ENCODE measurements around the gene BCL7A.
A peak's percentile ranks its signal among the peaks of the same experiment; 100 is the strongest.

The BCL7A gene

GRCh38 chr12:122079532-122080081 lies 57.9 kb downstream of the BCL7A start:
- DNase-seq = no peak

- DNase-seq = no peak
Observed at GRCh38 chr12:122080149-122081082, 58.7 kb downstream of the BCL7A start.

- no peak for DNase-seq
Observed at GRCh38 chr12:122081083-122081696, 59.5 kb downstream of the BCL7A start.

GRCh38 chr12:122081697-122082221 lies 60.1 kb downstream of the BCL7A start:
- peak; percentile 69 for DNase-seq

GRCh38 chr12:122082621-122083356 lies 61.1 kb downstream of the BCL7A start:
- no peak for DNase-seq

- DNase-seq = no peak
Observed at GRCh38 chr12:122084857-122085405, 63.2 kb downstream of the BCL7A start.

- DNase-seq = no peak
Observed at GRCh38 chr12:122085591-122085990, 63.9 kb downstream of the BCL7A start.

GRCh38 chr12:122086116-122086515 lies 64.4 kb downstream of the BCL7A start:
- DNase-seq = no peak

- no peak for DNase-seq
Observed at GRCh38 chr12:122086641-122087285, 65.1 kb downstream of the BCL7A start.

GRCh38 chr12:122087431-122088178 lies 65.9 kb downstream of the BCL7A start:
- DNase-seq = no peak

GRCh38 chr12:122088179-122088810 lies 66.6 kb downstream of the BCL7A start:
- no peak for DNase-seq

- no peak for DNase-seq
Observed at GRCh38 chr12:122089077-122089476, 67.4 kb downstream of the BCL7A start.

GRCh38 chr12:122090759-122091515 lies 69.3 kb downstream of the BCL7A start:
- DNase-seq = no peak

- DNase-seq = no peak
Observed at GRCh38 chr12:122093098-122093883, 71.6 kb downstream of the BCL7A start.

- DNase-seq = no peak
Observed at GRCh38 chr12:122094137-122094734, 72.6 kb downstream of the BCL7A start.

- peak; percentile 29 for DNase-seq
Observed at GRCh38 chr12:122094735-122095631, 73.3 kb downstream of the BCL7A start.

GRCh38 chr12:122096014-122096413 lies 74.3 kb downstream of the BCL7A start:
- DNase-seq = no peak

All from CD4-positive, alpha-beta T cell treated with Interleukin-17A for 1 hour (primary cell).